HUES6 (cell line): ENCODE data around the gene RAB27A.

Experiments
- H3K27ac ChIP-seq: 2 replicates; pipeline ENCODE4 v1.7.0; 2013; ENCODE audit warnings: low read depth, mild to moderate bottlenecking, low read length, inconsistent platforms
- H3K27me3 ChIP-seq: 2 replicates; pipeline ENCODE4 v1.6.1; 2013; ENCODE audit warnings: low read length; ENCODE audit not compliant: control insufficient read depth, insufficient read depth
- H3K36me3 ChIP-seq: 2 replicates; pipeline ENCODE4 v1.6.1; 2013; ENCODE audit warnings: low read length; ENCODE audit not compliant: control insufficient read depth, insufficient read depth
- H3K4me1 ChIP-seq: 2 replicates; pipeline ENCODE4 v1.6.1; 2013; ENCODE audit warnings: low read length; ENCODE audit not compliant: control insufficient read depth, insufficient read depth
- H3K4me3 ChIP-seq: 2 replicates; pipeline ENCODE4 v1.5.1; 2013; ENCODE audit warnings: low read depth, low read length
- H3K9ac ChIP-seq: one replicate; pipeline ENCODE4 v1.6.1; 2013; ENCODE audit warnings: mild to moderate bottlenecking, low read length
- H3K9me3 ChIP-seq: 2 replicates; pipeline ENCODE4 v1.6.1; 2013; ENCODE audit warnings: low read depth, low read length; ENCODE audit not compliant: control insufficient read depth, insufficient read depth

Gene RAB27A

GRCh38 chr15:55237219-55238130, 52.1 kb downstream of the RAB27A start:
- no peak overlapping the region for H3K4me3 ChIP-seq
- H3K27me3 ChIP-seq: no peaks in the 10 kb centered on the region
- no peaks in the 10 kb centered on the region for H3K36me3 ChIP-seq
- no peak overlapping the region for H3K9ac ChIP-seq
- no peaks in the 10 kb centered on the region for H3K4me1 ChIP-seq
- no peak overlapping the region for H3K27ac ChIP-seq
- H3K9me3 ChIP-seq: no peaks in the 10 kb centered on the region

GRCh38 chr15:55235546-55236036, 54.0 kb downstream of the RAB27A start:
- no peaks in the 10 kb centered on the region for H3K4me1 ChIP-seq
- H3K27me3 ChIP-seq: no peaks in the 10 kb centered on the region
- H3K36me3 ChIP-seq: no peaks in the 10 kb centered on the region
- no peak overlapping the region for H3K27ac ChIP-seq
- no peak overlapping the region for H3K4me3 ChIP-seq
- H3K9me3 ChIP-seq: no peaks in the 10 kb centered on the region
- H3K9ac ChIP-seq: no peak overlapping the region

- Histone ChIP-seq H3K27ac (no peak overlapping the region), H3K36me3 (no peaks in the 10 kb centered on the region), H3K27me3 (no peaks in the 10 kb centered on the region)
Observed at GRCh38 chr15:55234800-55235104, 54.9 kb downstream of the RAB27A start.

GRCh38 chr15:55234104-55234799, 55.4 kb downstream of the RAB27A start:
- no peaks in the 10 kb centered on the region for H3K9me3 ChIP-seq
- H3K4me1 ChIP-seq: 0 out of 2 replicates have a peak, but pooled peaks cover 5% of the 10 kb centered on the region
- no peak overlapping the region for H3K9ac ChIP-seq
- H3K27ac ChIP-seq: no peak overlapping the region
- no peaks in the 10 kb centered on the region for H3K36me3 ChIP-seq
- H3K27me3 ChIP-seq: no peaks in the 10 kb centered on the region
- no peak overlapping the region for H3K4me3 ChIP-seq

More at GRCh38 chr15:55234800-55235104, 54.9 kb downstream of the RAB27A start:
- Histone ChIP-seq H3K4me3 (no peak overlapping the region), H3K4me1 (0 out of 2 replicates have a peak, but pooled peaks cover 5% of the 10 kb centered on the region), H3K9me3 (no peaks in the 10 kb centered on the region), H3K9ac (no peak overlapping the region)

GRCh38 chr15:55231455-55231854, 58.2 kb downstream of the RAB27A start:
- Histone ChIP-seq H3K27me3 (no peaks in the 10 kb centered on the region), H3K27ac (no peak overlapping the region), H3K9ac (no peak overlapping the region), H3K4me3 (no peak overlapping the region), H3K4me1 (0 out of 2 replicates have a peak, but pooled peaks cover 5% of the 10 kb centered on the region), H3K9me3 (no peaks in the 10 kb centered on the region), H3K36me3 (no peaks in the 10 kb centered on the region)

- Histone ChIP-seq H3K27me3 (no peaks in the 10 kb centered on the region), H3K27ac (no peak overlapping the region), H3K4me1 (0 out of 2 replicates have a peak, but pooled peaks cover 5% of the 10 kb centered on the region), H3K9me3 (no peaks in the 10 kb centered on the region), H3K9ac (no peak overlapping the region), H3K36me3 (no peaks in the 10 kb centered on the region), H3K4me3 (no peak overlapping the region)
Observed at GRCh38 chr15:55230953-55231352, 58.7 kb downstream of the RAB27A start.

GRCh38 chr15:55230051-55230670, 59.5 kb downstream of the RAB27A start:
- Histone ChIP-seq H3K27me3 (no peaks in the 10 kb centered on the region), H3K36me3 (no peaks in the 10 kb centered on the region), H3K27ac (no peak overlapping the region), H3K9me3 (no peaks in the 10 kb centered on the region), H3K4me3 (no peak overlapping the region), H3K9ac (no peak overlapping the region), H3K4me1 (0 out of 2 replicates have a peak, but pooled peaks cover 5% of the 10 kb centered on the region)

GRCh38 chr15:55226127-55226526, 63.5 kb downstream of the RAB27A start:
- peaks cover 22% of the 10 kb centered on the region for H3K4me1 ChIP-seq
- no peak overlapping the region for H3K27ac ChIP-seq
- no peaks in the 10 kb centered on the region for H3K36me3 ChIP-seq

GRCh38 chr15:55224892-55225291, 64.7 kb downstream of the RAB27A start:
- no peaks in the 10 kb centered on the region for H3K9me3 ChIP-seq
- H3K9ac ChIP-seq: no peak overlapping the region
- no peaks in the 10 kb centered on the region for H3K36me3 ChIP-seq
- peaks cover 20% of the 10 kb centered on the region for H3K4me1 ChIP-seq
- H3K27me3 ChIP-seq: no peaks in the 10 kb centered on the region
- H3K4me3 ChIP-seq: no peak overlapping the region
- no peak overlapping the region for H3K27ac ChIP-seq

More at GRCh38 chr15:55226127-55226526, 63.5 kb downstream of the RAB27A start:
- H3K4me3 ChIP-seq: no peak overlapping the region
- no peaks in the 10 kb centered on the region for H3K9me3 ChIP-seq
- no peak overlapping the region for H3K9ac ChIP-seq
- no peaks in the 10 kb centered on the region for H3K27me3 ChIP-seq

GRCh38 chr15:55222588-55222987, 67.0 kb downstream of the RAB27A start:
- Histone ChIP-seq H3K4me1 (peaks cover 20% of the 10 kb centered on the region), H3K27ac (no peak overlapping the region), H3K36me3 (no peaks in the 10 kb centered on the region), H3K9me3 (no peaks in the 10 kb centered on the region), H3K27me3 (no peaks in the 10 kb centered on the region), H3K9ac (no peak overlapping the region), H3K4me3 (no peak overlapping the region)
